Astrocyte (in vitro differentiated cells and primary cell): ENCODE results near the gene HEATR9. TPM values are rescaled to one million over a fixed set of nuclear protein-coding genes. Genes with fewer than 3 reads are reported as not detected.

ENCODE experiments used
- DNase-seq: peaks from one replicate; pipeline ENCODE4 v3.0.0-alpha.2; 2010; ENCODE audit warnings: low read depth
- FAIRE-seq: peaks from 2 replicates; lab custom pipeline; 2011; peaks lifted over from hg19 to GRCh38; lab: Jason Lieb, UNC
- H2AFZ ChIP-seq: 2 replicates; pipeline ENCODE4 v1.6.0; 2012; ENCODE audit warnings: low read depth, low read length, inconsistent platforms
- H3K27ac ChIP-seq: 2 replicates; pipeline ENCODE4 v1.5.1; 2011; ENCODE audit warnings: low read depth, low read length, inconsistent platforms
- H3K27me3 ChIP-seq: 2 replicates; pipeline ENCODE4 v1.6.0; 2011; ENCODE audit warnings: low read length, inconsistent platforms; ENCODE audit not compliant: insufficient read depth
- H3K36me3 ChIP-seq: 2 replicates; pipeline ENCODE4 v1.5.1; 2011; ENCODE audit warnings: low read length, inconsistent platforms; ENCODE audit not compliant: insufficient read depth
- H3K4me1 ChIP-seq: 2 replicates; pipeline ENCODE4 v1.5.1; 2011; ENCODE audit warnings: low read length, inconsistent platforms; ENCODE audit not compliant: insufficient read depth
- H3K4me2 ChIP-seq: 2 replicates; pipeline ENCODE4 v1.6.0; 2012; ENCODE audit warnings: low read length, inconsistent platforms
- H3K4me3 ChIP-seq: 2 replicates; pipeline ENCODE4 v1.5.1; 2011; ENCODE audit warnings: low read depth, mild to moderate bottlenecking, low read length, inconsistent platforms; ENCODE audit not compliant: insufficient read depth
- H3K79me2 ChIP-seq: 2 replicates; pipeline ENCODE4 v1.6.0; 2012; ENCODE audit warnings: mild to moderate bottlenecking, low read length, inconsistent platforms; ENCODE audit not compliant: insufficient read depth
- H3K9ac ChIP-seq: 2 replicates; pipeline ENCODE4 v1.6.0; 2012; ENCODE audit warnings: mild to moderate bottlenecking, low read length, inconsistent platforms
- H3K9me3 ChIP-seq: 2 replicates; pipeline ENCODE4 v1.5.1; 2012; ENCODE audit warnings: low read depth, mild to moderate bottlenecking, low read length, inconsistent platforms; ENCODE audit not compliant: insufficient read depth
- H4K20me1 ChIP-seq: 2 replicates; pipeline ENCODE4 v1.6.0; 2012; ENCODE audit warnings: low read length, inconsistent platforms; ENCODE audit not compliant: insufficient read depth
- H3K27ac Mint-ChIP-seq: one replicate; pipeline ENCODE4 v1.8.0; 2021; ENCODE audit warnings: mild to moderate bottlenecking, mixed read lengths; ENCODE audit not compliant: unreplicated experiment
- H3K27me3 Mint-ChIP-seq: one replicate; pipeline ENCODE4 v1.8.0; 2021; ENCODE audit warnings: low read depth, mixed read lengths; ENCODE audit not compliant: unreplicated experiment
- H3K36me3 Mint-ChIP-seq: one replicate; pipeline ENCODE4 v1.8.0; 2021; ENCODE audit warnings: low read depth, mixed read lengths; ENCODE audit not compliant: unreplicated experiment
- H3K4me1 Mint-ChIP-seq: one replicate; pipeline ENCODE4 v1.8.0; 2021; ENCODE audit warnings: low read depth, mixed read lengths; ENCODE audit not compliant: unreplicated experiment
- H3K4me3 Mint-ChIP-seq: one replicate; pipeline ENCODE4 v1.8.0; 2021; ENCODE audit warnings: mild to moderate bottlenecking, moderate library complexity, mixed read lengths; ENCODE audit not compliant: unreplicated experiment
- H3K9me3 Mint-ChIP-seq: one replicate; pipeline ENCODE4 v1.8.0; 2021; ENCODE audit warnings: mild to moderate bottlenecking, mixed read lengths; ENCODE audit not compliant: unreplicated experiment
- EZH2 ChIP-seq: IDR thresholded peaks from 2 replicates; pipeline ENCODE4 v1.6.1; 2012; ENCODE audit warnings: mild to moderate bottlenecking, low read length, inconsistent platforms; ENCODE audit not compliant: insufficient read depth
- total RNA-seq: library from RNA; stranded (reverse); gene quantifications from 2 replicates; pipeline ENCODE4 v1.2.1, GENCODE V29; 2021
- TF ChIP-seq, protein P1 (sequence below): IDR thresholded peaks from 2 replicates; pipeline ENCODE4 v1.5.1; 2011; ENCODE audit warnings: low read depth, mild to moderate bottlenecking, inconsistent platforms, low read length, moderate library complexity; ENCODE audit not compliant: insufficient read depth

Gene HEATR9
- total RNA-seq, 1 donor from 2014 or later, result not detected

DNA sequence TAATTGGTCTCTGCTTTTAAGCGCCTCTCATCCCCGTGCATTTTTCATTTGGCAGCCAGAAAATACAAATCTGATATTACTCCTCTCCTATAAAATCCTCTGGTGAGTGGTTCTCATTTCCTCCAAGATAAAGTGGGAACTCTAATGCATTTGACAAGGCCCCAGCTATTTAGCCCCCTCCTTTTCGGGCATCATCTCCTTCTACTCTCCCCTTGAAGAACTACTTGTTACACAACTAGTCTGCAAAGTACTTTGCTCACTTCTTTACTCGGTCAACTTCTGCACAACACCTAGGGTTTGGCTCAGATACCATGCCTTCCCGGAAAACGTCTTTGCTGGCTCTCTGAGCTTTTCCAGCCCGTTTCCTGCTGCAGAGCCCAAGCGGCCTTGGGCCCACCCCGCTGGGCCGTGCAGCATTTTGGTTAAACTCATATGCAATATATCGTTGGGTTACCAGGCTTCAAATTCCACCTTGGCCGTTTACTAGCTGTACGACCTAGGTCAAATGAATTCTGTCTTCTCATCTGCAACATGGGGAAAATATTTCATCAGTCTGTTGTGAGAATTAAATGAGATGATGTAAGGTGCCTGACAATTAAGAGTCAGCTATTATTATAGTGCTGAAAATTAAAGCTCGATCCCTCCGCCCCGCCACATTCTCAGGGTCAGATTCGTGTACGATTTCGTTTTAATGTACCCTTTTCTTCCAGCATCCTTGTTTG lies 60.3 kb downstream of the HEATR9 start:
- H3K9me3 Mint-ChIP-seq, result no peaks in the 10 kb centered on the region
- FAIRE-seq, result no peak
- H3K4me1 Mint-ChIP-seq, result peaks cover 40% of the 10 kb centered on the region
- no peaks in the 10 kb centered on the region for H3K27me3 Mint-ChIP-seq
- Histone ChIP-seq H2AFZ (peak overlapping the region; percentile 93), H3K27me3 (no peaks in the 10 kb centered on the region), H3K9ac (peak overlapping the region; percentile 95), H3K4me3 (peak overlapping the region; percentile 88), H3K4me2 (peak overlapping the region; percentile 90), H3K27ac (peak overlapping the region; percentile 97), H3K9me3 (no peaks in the 10 kb centered on the region), H3K36me3 (no peaks in the 10 kb centered on the region), H3K4me1 (peaks cover 13% of the 10 kb centered on the region), H4K20me1 (peaks cover 39% of the 10 kb centered on the region), H3K79me2 (peaks cover 41% of the 10 kb centered on the region)
- no peaks in the 10 kb centered on the region for H3K36me3 Mint-ChIP-seq
- peak overlapping the region; percentile 99 for H3K4me3 Mint-ChIP-seq
- no peak for DNase-seq
- TF ChIP-seq EZH2, result no peak
- TF ChIP-seq, protein P1, sequence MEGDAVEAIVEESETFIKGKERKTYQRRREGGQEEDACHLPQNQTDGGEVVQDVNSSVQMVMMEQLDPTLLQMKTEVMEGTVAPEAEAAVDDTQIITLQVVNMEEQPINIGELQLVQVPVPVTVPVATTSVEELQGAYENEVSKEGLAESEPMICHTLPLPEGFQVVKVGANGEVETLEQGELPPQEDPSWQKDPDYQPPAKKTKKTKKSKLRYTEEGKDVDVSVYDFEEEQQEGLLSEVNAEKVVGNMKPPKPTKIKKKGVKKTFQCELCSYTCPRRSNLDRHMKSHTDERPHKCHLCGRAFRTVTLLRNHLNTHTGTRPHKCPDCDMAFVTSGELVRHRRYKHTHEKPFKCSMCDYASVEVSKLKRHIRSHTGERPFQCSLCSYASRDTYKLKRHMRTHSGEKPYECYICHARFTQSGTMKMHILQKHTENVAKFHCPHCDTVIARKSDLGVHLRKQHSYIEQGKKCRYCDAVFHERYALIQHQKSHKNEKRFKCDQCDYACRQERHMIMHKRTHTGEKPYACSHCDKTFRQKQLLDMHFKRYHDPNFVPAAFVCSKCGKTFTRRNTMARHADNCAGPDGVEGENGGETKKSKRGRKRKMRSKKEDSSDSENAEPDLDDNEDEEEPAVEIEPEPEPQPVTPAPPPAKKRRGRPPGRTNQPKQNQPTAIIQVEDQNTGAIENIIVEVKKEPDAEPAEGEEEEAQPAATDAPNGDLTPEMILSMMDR, result no peak
- peak overlapping the region; percentile 100 for H3K27ac Mint-ChIP-seq

DNA sequence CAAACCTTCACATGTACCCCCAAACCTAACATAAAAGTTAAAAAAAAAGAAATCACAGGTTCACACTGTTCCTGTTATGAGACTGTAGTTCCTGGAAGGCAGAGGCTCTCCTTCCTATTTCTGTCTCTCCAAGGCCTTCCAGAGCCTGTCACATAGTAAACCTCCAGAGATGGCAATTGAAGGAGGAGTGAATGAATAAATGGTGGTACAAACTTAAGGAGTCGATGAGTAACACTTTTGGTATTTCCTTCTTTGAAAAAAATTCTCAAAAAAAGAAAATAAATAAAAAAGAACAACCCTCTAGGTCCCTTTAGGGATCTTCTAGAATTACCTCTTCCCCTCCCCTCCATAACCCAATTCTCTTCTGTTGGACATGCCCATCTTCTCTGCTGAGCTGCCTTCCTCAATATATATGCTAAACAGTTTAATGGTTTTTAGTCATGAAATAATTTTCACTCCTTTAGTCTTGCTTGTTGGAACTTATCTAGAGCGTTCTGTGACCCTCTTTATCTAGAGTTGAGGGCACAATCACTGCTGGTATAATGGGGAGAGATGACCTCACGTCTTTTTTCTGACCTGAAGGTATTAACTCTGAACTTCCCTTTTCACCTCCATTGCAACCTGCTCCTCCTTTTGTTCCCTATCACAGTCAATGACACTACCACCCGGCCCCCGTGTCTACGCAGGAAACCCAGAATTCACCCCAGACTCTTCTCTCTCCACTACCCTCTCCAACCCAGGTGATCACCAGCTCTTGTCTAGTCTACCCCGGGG lies 61.1 kb downstream of the HEATR9 start:
- Histone ChIP-seq H3K27ac (no peak overlapping the region), H3K27me3 (no peaks in the 10 kb centered on the region), H3K36me3 (no peaks in the 10 kb centered on the region), H3K9ac (no peak overlapping the region), H3K79me2 (peaks cover 33% of the 10 kb centered on the region), H3K4me2 (peak overlapping the region; percentile 90), H4K20me1 (peaks cover 30% of the 10 kb centered on the region), H3K4me1 (peaks cover 13% of the 10 kb centered on the region), H3K9me3 (no peaks in the 10 kb centered on the region), H2AFZ (no peak overlapping the region), H3K4me3 (no peak overlapping the region)
- TF ChIP-seq EZH2, result no peak
- TF ChIP-seq, protein P1, result no peak
- H3K9me3 Mint-ChIP-seq, result no peaks in the 10 kb centered on the region
- H3K36me3 Mint-ChIP-seq, result no peaks in the 10 kb centered on the region
- peaks cover 36% of the 10 kb centered on the region for H3K4me1 Mint-ChIP-seq
- FAIRE-seq (no peak), DNase-seq (peak; percentile 47)
- H3K4me3 Mint-ChIP-seq, result peak overlapping the region; percentile 48
- H3K27ac Mint-ChIP-seq, result peak overlapping the region; percentile 100
- H3K27me3 Mint-ChIP-seq, result no peaks in the 10 kb centered on the region

Other genes starting within 250 kb of the HEATR9 start
- 19.1 and 21.7 TPM in 2 replicates for gene RASL10B, start 137.3 kb downstream of the HEATR9 start, total RNA-seq
- gene GAS2L2, start 115.7 kb downstream of the HEATR9 start, total RNA-seq, result 0.07 TPM in 1 of 2 replicates, not detected in the other
- gene C17orf50, start 108.0 kb downstream of the HEATR9 start, total RNA-seq, result not detected in 2 replicates
- 1.2 and 2.6 TPM in 2 replicates for gene MMP28, start 73.2 kb downstream of the HEATR9 start, total RNA-seq
- gene TAF15, start 59.4 kb downstream of the HEATR9 start, total RNA-seq, result 153 and 156 TPM in 2 replicates
- 71.3 and 95.8 TPM in 2 replicates for gene CCL5, start 11.5 kb upstream of the HEATR9 start, total RNA-seq
- gene RDM1, start 61.9 kb upstream of the HEATR9 start, total RNA-seq, result not detected in 2 replicates
- gene LYZL6, start 74.8 kb upstream of the HEATR9 start, total RNA-seq, result not detected in 2 replicates
- not detected in 2 replicates for gene CCL16, start 112.6 kb upstream of the HEATR9 start, total RNA-seq
- not detected in 2 replicates for gene CCL14, start 117.8 kb upstream of the HEATR9 start, total RNA-seq
- gene CCL15, start 132.7 kb upstream of the HEATR9 start, total RNA-seq, result not detected in 2 replicates
- gene CCL23, start 149.1 kb upstream of the HEATR9 start, total RNA-seq, result not detected in 2 replicates
- not detected in 2 replicates for gene CCL18, start 195.4 kb upstream of the HEATR9 start, total RNA-seq
- gene CCL3, start 221.3 kb upstream of the HEATR9 start, total RNA-seq, result 3.4 and 3.6 TPM in 2 replicates
- 21.8 and 23.4 TPM in 2 replicates for gene CCL4, start 234.9 kb upstream of the HEATR9 start, total RNA-seq